Muscle of leg (tissue), 11 donors: ENCODE data around the gene HOXC6. TPM values are rescaled to one million over a fixed set of nuclear protein-coding genes. Genes with fewer than 3 reads are reported as not detected.

Experiments
- DNase-seq: peaks from one replicate; pipeline ENCODE4 v3.0.0; 2013
- H3K27ac ChIP-seq: one replicate; pipeline ENCODE4 v1.5.1; 2013; ENCODE audit warnings: mild to moderate bottlenecking, low read length, control low read depth
- H3K27me3 ChIP-seq: one replicate; pipeline ENCODE4 v1.6.1; 2013; ENCODE audit warnings: low read length; ENCODE audit not compliant: control insufficient read depth, insufficient read depth
- H3K36me3 ChIP-seq: one replicate; pipeline ENCODE4 v1.6.1; 2013; ENCODE audit warnings: low read length; ENCODE audit not compliant: control insufficient read depth, insufficient read depth
- H3K4me1 ChIP-seq: one replicate; pipeline ENCODE4 v1.6.1; 2013; ENCODE audit warnings: low read length; ENCODE audit not compliant: control insufficient read depth, insufficient read depth
- H3K4me3 ChIP-seq: one replicate; pipeline ENCODE4 v1.5.1; 2013; ENCODE audit warnings: low read length, control low read depth
- H3K9me3 ChIP-seq: replicated peaks from 2 replicates; pipeline ENCODE4 v1.6.1; 2013; ENCODE audit warnings: low read depth, low read length; ENCODE audit not compliant: control insufficient read depth
- WGBS: methylation state at CpG from one replicate; pipeline ENCODE4 v1.1.5; 2013; ENCODE audit warnings: missing lambda C conversion rate; ENCODE audit not compliant: insufficient coverage; 5-methylcytosine and 5-hydroxymethylcytosine counted together
- polyA plus RNA-seq, 8 donors: library from polyadenylated mRNA; unstranded; fragments of 120-200 nt; gene quantifications; one replicate each; pipeline versions ENCODE4 v1.2.1 to v1.2.3, GENCODE V29; 2013; ENCODE audit warnings: inconsistent platforms in 1 of 8, low replicate concordance in 1 of 8; ENCODE audit not compliant: insufficient read length in 8 of 8, insufficient read depth in 1 of 8
- total RNA-seq: library from RNA; stranded (reverse); fragments of 120-200 nt; gene quantifications from one replicate; pipeline ENCODE4 v1.2.4, GENCODE V29; 2013

HOXC6 gene
- total and polyA plus RNA-seq, 9 donors = 4.1 to 22.5 (median 16.0) TPM

- no peak overlapping the region for H3K4me3 ChIP-seq
- peaks cover 91% of the 10 kb centered on the region for H3K4me1 ChIP-seq
- no peak for DNase-seq
- peaks cover 56% of the 10 kb centered on the region for H3K27me3 ChIP-seq
- H3K27ac ChIP-seq = peak overlapping the region; percentile 100
- no peaks in the 10 kb centered on the region for H3K9me3 ChIP-seq
- no peaks in the 10 kb centered on the region for H3K36me3 ChIP-seq
- 41% methylated on average over 2 of the region's 8 CpGs for WGBS
Observed at GRCh38 chr12:54022960-54023884, 5.0 kb upstream of the HOXC6 start.

GRCh38 chr12:54024127-54024526 is 4.1 kb upstream of the HOXC6 start:
- peaks cover 2% of the 10 kb centered on the region for H3K36me3 ChIP-seq
- H3K9me3 ChIP-seq = no peaks in the 10 kb centered on the region
- peaks cover 93% of the 10 kb centered on the region for H3K4me1 ChIP-seq
- peak overlapping the region; percentile 27 for H3K4me3 ChIP-seq
- WGBS = 40% methylated on average over 13 of the region's 17 CpGs
- H3K27ac ChIP-seq = peak overlapping the region; percentile 100
- peaks cover 54% of the 10 kb centered on the region for H3K27me3 ChIP-seq
- DNase-seq = peak; percentile 48

GRCh38 chr12:54024581-54025305 is 3.5 kb upstream of the HOXC6 start:
- H3K27ac ChIP-seq = peak overlapping the region; percentile 100
- H3K27me3 ChIP-seq = peaks cover 54% of the 10 kb centered on the region
- peaks cover 93% of the 10 kb centered on the region for H3K4me1 ChIP-seq
- H3K9me3 ChIP-seq = no peaks in the 10 kb centered on the region
- DNase-seq = peak; percentile 34
- peak overlapping the region; percentile 27 for H3K4me3 ChIP-seq
- no CpG with 5 or more reads among the region's 5 CpGs for WGBS
- H3K36me3 ChIP-seq = peaks cover 6% of the 10 kb centered on the region

GRCh38 chr12:54025499-54026405 is 2.5 kb upstream of the HOXC6 start:
- H3K27ac ChIP-seq = peak overlapping the region; percentile 100
- peak overlapping the region; percentile 4 for H3K4me3 ChIP-seq
- H3K9me3 ChIP-seq = no peaks in the 10 kb centered on the region
- 34% methylated on average over 4 of the region's 7 CpGs for whole genome bisulfite sequencing
- H3K36me3 ChIP-seq = peaks cover 10% of the 10 kb centered on the region
- DNase-seq = no peak
- peaks cover 53% of the 10 kb centered on the region for H3K27me3 ChIP-seq
- peaks cover 87% of the 10 kb centered on the region for H3K4me1 ChIP-seq

GRCh38 chr12:54026640-54027441 is 1.4 kb upstream of the HOXC6 start:
- peaks cover 87% of the 10 kb centered on the region for H3K4me1 ChIP-seq
- no peaks in the 10 kb centered on the region for H3K9me3 ChIP-seq
- H3K27ac ChIP-seq = peak overlapping the region; percentile 100
- H3K36me3 ChIP-seq = peaks cover 16% of the 10 kb centered on the region
- H3K27me3 ChIP-seq = peaks cover 46% of the 10 kb centered on the region
- no peak overlapping the region for H3K4me3 ChIP-seq
- WGBS = 34% methylated on average over 5 of the region's 22 CpGs
- DNase-seq = no peak

GRCh38 chr12:54027442-54027786 is 826 bp upstream of the HOXC6 start:
- H3K9me3 ChIP-seq = no peaks in the 10 kb centered on the region
- peaks cover 20% of the 10 kb centered on the region for H3K36me3 ChIP-seq
- DNase-seq = no peak
- H3K4me3 ChIP-seq = no peak overlapping the region
- peak overlapping the region; percentile 100 for H3K27ac ChIP-seq
- 55% methylated on average over 1 of the region's 3 CpGs for WGBS
- peaks cover 88% of the 10 kb centered on the region for H3K4me1 ChIP-seq
- peaks cover 51% of the 10 kb centered on the region for H3K27me3 ChIP-seq

- WGBS = 34% methylated on average over 29 of the region's 53 CpGs
- no peaks in the 10 kb centered on the region for H3K9me3 ChIP-seq
- peaks cover 84% of the 10 kb centered on the region for H3K4me1 ChIP-seq
- H3K27ac ChIP-seq = peak overlapping the region; percentile 100
- DNase-seq = no peak
- H3K27me3 ChIP-seq = peaks cover 57% of the 10 kb centered on the region
- H3K4me3 ChIP-seq = peak overlapping the region; percentile 26
- peaks cover 25% of the 10 kb centered on the region for H3K36me3 ChIP-seq
Observed at GRCh38 chr12:54029529-54030441, 1.5 kb downstream of the HOXC6 start.

GRCh38 chr12:54030442-54030801 is 2.2 kb downstream of the HOXC6 start:
- peaks cover 60% of the 10 kb centered on the region for H3K27me3 ChIP-seq
- peaks cover 28% of the 10 kb centered on the region for H3K36me3 ChIP-seq
- no peak overlapping the region for H3K4me3 ChIP-seq
- peaks cover 83% of the 10 kb centered on the region for H3K4me1 ChIP-seq
- no CpG with 5 or more reads among the region's 7 CpGs for WGBS
- no peak for DNase-seq
- H3K9me3 ChIP-seq = no peaks in the 10 kb centered on the region
- peak overlapping the region; percentile 80 for H3K27ac ChIP-seq
